ENCODE data around the gene PTGES2.
"Not testable (repeated sequence)": the region's sequence is repeated elsewhere in the genome, so short reads cannot be mapped to it uniquely, and the experiment has no call there.

Gene PTGES2

DNA sequence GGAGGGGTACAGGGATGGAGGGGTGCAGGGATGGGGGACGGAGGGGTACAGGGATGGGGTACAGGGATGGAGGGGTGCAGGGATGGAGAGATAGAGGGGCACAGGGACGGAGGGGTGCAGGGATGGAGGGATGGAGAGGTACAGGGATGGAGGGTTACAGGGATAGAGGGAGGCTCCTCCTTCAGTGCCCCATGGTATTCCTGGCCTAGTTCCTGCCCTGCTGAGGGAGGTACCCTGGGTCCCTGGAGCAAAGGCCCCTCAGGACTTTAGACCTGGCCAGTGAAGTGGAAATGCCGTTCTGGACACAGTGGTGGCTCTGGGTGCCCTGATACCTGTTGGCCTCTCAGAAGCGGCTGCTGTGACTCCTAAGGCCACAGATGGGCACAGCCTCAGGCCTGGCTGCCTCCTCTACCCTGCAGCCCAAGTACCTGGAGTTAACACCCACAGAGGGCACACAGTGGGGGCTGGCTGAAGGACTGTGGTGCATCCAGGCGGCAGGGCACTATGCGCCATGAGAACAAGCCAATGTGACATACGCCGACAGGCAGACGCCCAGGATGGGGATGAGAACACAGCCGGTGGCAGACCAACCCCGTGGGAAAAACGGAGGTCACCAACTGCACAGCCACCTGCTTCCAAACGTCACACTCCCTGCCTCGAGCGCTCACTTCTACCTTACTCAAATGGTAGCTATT lies 8.4 kb downstream of the PTGES2 start:
- no peak for DNase-seq (ENCODE audit: low read depth in 2 of 2)

DNA sequence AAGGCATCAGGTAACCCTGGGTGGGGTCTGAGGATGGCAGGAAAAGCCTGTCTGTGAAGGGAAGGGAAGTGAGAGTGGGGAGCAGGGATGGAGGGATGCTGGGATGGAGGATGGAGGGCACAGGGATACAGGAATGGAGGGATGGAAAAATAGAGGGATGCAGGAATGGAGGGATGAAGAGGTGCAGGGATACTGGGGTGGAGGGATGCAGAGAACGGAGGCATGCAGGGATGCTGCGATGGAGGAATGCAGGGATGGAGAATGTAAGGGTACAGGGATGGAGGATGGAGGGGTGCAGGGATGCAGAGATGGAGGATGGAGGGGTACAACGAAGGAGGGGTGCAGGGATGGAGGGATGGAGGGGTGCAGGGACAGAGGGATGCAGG lies 9.1 kb downstream of the PTGES2 start:
- no peak for DNase-seq (ENCODE audit: low read depth in 2 of 2)

DNA sequence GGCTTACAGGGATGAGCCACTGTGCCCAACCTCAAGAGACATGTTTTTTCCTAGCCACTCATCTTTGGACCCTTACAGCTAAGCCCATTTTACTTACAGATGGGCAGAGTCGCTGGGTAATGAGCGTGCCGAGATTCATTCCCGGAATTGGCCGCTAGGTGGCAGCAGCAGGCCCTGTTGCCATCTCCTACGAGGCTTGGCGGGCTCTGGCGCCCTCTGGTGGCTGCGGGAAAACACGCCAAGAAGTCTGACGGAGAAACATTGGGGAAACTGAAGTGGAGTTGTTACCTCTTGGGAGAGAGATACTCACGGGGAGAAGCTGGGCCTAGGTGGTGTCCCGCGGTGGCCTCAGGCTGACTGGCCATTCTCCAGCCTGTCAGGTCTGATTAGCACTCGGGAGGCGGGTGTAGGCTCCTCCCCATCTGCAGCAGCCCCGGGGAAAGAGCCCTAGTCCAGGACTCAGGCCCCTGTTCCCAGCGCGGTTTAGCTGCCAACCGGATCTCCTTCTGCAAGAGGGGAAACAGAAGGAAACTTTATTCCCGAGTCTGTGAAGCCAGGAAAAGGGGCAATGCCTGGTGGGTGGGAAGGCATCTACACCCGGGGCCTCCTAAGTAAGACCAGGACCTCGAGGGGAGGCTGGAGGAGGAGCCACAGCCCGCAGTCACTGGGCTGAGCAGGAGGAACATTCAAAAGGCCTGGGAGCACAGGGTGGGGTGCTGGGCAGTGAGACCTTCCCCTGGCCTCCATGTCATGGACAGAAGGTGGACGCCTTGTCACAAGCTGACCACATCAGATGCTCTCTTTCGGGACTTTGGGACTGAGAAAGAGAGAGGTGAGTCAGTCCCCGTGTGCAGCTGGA lies 9.7 kb downstream of the PTGES2 start:
- peak; percentile 88 to 95 for DNase-seq (ENCODE audit: low read depth in 2 of 2)

DNA sequence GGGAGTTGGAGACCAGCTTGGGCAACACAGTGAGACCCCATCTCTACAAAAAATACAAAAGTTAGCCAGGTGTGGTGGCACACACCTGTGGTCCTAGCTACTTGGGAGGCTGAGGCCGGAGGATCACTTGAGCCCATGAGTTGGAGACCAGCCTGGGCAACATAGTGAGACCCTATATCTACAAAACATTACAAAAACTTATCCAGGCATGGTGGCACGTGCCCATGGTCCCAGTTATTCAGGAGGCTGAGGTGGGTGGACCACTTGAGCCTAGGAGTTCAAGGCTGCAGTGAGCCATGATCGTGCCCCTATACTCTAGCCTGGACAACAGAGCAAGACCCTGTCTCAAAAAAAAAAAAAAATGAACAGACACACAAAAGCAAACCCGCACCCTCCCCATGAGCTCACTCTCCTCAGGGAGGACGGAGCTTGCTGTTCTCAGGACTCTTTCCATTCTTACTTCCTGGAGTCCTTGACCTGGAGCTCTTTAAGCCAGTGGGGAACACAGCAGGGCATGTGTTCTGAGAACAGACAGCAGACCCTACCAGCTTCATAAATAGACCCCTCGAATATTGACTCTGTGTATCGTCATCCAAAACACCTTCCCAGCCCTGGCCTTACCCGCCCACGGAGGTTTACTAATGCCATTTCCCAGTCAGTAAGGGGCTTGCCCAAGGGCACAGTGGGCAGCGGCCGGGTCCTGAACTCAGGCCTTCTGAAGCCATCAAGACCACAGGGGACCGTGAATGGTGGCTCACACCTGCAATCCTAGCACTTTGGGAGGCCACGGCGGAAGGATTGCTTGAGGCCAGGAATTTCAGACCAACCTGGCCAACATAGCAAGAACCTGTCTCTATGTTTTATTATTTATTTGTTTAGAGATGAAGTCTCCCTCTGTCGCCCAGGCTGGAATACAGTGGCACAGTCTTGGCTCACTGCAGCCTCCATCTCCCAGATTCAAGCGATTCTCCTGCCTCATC lies 11.1 kb downstream of the PTGES2 start:
- no peak for DNase-seq (ENCODE audit: low read depth in 2 of 2)

DNA sequence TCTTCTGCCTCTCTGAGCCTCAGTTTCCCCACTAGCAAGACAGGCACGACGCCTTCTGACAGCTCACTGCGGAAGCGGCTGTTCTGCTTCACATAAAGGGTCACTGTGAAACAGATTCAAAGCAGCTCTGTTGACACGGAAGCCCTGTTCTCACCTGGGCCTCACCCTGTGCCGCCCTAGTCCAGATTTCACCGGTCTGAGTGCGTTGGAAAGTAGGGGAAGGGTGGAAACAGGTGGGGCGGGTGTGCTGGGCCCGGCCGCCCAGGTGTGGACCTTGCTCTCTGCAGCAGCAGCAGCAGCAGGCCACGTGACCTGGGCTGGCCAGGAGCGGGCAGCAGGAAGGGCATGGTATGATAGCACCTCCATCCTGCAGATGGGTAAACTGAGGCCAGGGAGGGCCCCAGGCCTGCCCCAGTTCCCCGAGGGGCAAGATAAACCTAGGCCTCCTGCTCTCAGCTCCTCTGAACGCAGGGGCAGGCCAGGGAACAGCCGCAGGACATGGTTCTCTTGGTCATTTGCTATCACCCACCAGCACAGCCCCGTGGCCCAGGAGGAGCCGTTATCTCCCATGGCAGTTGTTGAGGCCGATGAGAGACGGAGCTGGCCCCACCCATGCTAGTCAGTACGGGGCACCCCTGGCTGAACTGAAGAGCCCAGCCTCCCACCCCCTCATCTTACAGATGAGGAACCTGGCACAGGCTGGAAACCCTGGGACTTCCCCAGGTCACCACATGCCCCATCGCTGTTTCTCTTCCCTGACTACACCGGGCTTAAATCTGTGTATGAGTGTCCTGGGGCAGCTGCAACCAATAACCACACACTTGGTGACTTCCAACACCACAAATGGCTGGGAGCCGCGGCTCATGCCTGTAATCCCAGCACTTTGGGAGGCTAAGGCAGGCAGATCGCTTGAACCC lies 12.1 kb downstream of the PTGES2 start:
- no peak for DNase-seq (ENCODE audit: low read depth in 2 of 2)

DNA sequence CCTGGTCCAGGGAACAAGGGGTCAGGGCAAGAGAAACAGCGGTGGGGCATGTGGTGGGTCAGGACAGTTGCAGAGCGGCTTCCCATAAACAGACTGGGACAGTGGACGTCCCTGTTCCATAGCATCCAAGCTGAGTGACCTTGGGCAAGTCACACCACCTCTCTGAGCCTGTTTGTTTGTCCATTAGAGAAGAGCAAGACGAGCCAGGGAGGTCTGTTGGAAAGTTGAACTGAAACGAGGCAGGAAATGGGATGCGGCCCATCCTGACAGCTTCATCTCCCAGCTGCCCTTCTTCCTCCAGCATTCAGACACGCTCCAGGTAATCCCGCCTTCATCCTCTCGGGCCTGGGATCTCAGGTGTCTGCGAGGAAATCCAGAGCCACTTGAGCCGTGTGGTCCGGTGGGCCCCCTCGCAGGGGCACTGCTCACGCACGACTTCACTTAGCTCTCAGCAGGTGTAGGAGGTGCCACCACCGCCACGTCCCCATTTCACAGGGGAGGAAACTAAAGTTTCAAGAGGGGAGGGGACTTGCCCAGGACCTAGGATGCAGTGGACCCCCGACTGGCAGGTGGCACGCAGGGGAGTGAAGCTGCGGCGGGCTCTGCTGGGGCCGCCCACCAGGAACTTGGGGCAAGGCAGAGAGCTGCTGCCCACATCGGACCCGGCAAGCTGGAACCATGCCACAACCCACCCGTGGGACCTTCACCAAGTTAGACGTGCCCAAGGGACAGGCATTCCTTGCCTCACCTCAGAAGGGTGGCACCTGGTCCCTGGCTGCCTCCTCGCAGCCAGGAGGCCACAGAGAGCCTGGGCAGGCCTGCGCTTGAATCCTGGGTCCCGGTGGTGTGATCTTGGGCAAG lies 13.0 kb downstream of the PTGES2 start:
- DNase-seq (ENCODE audit: low read depth in 2 of 2) = no peak

DNA sequence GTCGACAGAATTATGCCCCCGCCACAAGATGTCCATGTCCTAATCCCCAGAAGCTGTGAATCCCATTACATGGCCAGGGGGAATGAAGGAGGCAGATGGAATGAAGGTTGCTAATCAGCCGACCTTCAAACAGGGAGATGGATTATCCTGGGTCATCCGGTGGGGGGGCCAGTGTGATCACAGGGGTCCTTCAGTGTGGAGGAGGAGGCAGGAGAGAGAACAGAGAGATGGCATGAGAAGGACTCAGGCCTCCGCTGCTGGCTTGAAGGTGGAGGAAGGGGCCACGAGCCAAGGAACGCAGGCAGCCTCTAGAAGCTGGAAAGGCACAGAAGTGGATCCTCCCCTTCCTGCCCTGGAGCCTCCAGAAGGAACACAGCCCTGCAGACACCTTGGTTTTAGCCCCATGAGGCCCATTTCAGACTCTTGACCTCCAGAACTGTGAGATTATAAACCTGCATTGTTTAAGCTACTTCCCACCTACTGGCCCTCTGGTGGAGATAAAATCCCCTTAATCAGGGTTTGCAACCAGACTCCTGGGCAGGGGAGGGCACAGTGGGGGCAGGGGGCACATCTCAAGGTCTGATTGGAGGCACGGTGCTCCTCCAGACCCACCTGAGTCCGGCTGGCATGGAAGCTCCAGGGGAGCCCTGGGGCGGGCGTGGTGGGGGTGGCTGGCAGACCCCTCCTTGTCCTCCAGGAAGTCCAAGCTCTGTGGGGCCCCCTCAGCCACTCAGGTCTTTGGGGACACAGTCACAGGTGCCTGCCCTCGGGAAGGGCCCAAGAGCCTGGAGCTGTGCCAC lies 13.8 kb downstream of the PTGES2 start:
- no peak for DNase-seq (ENCODE audit: low read depth in 2 of 2)

DNA sequence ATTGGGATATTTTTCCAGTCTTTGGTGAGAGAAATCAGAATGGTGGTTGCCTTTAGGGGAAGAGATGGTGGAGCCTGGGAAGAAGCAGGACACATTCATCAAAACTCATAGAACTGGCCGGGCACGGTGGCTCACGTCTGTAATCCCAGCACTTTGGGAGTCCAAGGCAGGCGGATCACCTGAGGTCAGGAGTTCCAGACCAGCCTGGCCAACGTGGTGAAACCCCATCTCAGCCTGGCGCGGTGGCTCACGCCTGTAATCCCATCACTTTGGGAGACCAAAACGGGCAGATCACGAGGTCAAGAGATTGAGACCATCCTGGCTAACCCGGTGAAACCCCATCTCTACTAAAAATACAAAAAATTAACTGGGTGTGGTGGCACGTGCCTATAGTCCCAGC lies 15.8 kb downstream of the PTGES2 start:
- DNase-seq (ENCODE audit: low read depth in 2 of 2) = not testable (repeated sequence)

DNA sequence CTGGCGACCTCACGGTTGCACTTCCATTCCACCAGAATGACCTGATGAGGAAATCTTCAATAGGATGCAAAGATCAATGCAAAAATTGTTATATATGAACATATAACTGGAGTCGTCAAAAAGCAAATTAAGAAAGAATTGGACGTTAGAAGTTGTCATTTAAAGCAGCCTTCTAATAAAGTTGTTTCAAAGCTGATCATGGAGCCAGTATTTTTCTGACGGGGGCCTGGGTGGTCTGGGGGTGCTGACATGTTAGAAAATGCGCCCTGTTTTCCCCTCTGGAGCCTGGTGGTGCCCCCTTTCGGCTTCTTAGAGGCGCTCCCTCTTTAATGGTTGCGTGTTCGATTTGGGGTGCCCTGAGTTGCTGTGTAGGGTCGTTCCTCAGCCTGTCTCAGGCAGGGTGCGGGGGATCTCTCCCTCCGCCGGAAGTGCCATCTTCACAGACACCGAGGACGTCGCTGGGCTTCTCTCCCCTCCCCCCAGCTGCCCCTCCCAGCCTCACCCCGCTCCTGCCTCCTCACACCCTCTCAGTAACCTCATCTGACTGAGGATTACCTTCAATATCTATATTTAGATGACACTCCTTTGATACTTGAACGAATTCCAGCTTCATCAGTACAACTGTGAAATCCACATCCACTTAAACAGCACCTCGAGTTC lies 18.3 kb downstream of the PTGES2 start:
- DNase-seq (ENCODE audit: low read depth in 2 of 2) = no peak

DNA sequence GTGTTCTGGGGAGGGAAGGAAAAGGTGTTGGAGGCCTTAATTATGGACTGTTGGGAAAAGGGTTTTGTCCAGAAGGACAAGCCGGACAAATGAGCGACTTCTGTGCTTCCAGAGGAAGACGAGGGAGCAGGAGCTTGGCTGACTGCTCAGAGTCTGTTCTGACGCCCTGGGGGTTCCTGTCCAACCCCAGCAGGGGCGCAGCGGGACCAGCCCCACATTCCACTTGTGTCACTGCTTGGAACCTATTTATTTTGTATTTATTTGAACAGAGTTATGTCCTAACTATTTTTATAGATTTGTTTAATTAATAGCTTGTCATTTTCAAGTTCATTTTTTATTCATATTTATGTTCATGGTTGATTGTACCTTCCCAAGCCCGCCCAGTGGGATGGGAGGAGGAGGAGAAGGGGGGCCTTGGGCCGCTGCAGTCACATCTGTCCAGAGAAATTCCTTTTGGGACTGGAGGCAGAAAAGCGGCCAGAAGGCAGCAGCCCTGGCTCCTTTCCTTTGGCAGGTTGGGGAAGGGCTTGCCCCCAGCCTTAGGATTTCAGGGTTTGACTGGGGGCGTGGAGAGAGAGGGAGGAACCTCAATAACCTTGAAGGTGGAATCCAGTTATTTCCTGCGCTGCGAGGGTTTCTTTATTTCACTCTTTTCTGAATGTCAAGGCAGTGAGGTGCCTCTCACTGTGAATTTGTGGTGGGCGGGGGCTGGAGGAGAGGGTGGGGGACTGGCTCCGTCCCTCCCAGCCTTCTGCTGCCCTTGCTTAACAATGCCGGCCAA lies 19.1 kb downstream of the PTGES2 start:
- DNase-seq (ENCODE audit: low read depth in 2 of 2) = no peak

DNA sequence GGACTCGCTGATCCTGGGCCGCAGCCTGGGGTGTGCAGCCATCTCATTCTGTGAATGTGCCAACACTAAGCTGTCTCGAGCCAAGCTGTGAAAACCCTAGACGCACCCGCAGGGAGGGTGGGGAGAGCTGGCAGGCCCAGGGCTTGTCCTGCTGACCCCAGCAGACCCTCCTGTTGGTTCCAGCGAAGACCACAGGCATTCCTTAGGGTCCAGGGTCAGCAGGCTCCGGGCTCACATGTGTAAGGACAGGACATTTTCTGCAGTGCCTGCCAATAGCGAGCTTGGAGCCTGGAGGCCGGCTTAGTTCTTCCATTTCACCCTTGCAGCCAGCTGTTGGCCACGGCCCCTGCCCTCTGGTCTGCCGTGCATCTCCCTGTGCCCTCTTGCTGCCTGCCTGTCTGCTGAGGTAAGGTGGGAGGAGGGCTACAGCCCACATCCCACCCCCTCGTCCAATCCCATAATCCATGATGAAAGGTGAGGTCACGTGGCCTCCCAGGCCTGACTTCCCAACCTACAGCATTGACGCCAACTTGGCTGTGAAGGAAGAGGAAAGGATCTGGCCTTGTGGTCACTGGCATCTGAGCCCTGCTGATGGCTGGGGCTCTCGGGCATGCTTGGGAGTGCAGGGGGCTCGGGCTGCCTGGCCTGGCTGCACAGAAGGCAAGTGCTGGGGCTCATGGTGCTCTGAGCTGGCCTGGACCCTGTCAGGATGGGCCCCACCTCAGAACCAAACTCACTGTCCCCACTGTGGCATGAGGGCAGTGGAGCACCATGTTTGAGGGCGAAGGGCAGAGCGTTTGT lies 19.9 kb downstream of the PTGES2 start:
- no peak for DNase-seq (ENCODE audit: low read depth in 2 of 2)

DNA sequence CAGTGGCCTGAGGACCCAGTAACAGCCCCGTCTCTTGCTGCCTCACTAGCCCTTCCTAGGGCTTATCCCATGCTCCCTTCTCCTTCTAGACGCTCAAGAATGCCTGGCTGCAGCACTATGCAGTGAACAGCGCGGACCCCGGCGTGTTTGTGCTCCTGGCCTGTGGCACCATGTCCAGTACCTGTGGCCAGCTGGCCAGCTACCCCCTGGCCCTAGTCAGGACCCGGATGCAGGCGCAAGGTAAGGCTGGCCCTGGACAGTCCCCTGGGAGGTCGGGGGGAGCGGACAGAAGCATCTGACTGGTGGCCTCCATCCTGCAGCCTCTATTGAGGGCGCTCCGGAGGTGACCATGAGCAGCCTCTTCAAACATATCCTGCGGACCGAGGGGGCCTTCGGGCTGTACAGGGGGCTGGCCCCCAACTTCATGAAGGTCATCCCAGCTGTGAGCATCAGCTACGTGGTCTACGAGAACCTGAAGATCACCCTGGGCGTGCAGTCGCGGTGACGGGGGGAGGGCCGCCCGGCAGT lies 20.5 kb downstream of the PTGES2 start:
- DNase-seq (ENCODE audit: low read depth in 2 of 2) = no peak

DNA sequence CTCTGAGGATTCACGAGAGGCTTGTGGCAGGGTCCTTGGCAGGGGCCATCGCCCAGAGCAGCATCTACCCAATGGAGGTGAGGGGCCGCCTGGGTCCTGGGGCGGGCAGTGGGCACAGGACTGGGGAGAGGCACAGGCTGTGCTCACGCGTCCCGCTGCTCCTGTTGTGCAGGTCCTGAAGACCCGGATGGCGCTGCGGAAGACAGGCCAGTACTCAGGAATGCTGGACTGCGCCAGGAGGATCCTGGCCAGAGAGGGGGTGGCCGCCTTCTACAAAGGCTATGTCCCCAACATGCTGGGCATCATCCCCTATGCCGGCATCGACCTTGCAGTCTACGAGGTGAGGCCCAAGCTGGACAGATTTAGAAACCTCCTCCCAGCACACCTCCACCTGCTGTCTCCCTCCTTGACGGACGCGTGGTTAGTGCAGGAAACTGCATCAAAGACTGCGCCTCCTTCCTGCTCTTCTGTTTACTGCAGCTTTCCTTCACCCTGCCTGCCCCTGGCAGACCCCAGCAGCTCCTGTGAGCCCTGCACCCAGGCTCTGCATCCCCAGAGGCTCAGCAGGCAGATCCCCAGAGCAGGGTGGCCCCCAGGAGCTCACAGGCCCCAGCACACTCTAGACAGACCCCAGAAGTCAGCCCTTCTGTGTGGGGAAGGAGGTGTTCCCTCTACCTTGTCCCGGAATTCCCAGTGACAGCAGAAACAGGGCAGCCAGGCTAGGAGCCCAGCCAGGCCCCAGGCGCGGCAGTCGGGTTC lies 21.2 kb downstream of the PTGES2 start:
- DNase-seq (ENCODE audit: low read depth in 2 of 2) = no peak

DNA sequence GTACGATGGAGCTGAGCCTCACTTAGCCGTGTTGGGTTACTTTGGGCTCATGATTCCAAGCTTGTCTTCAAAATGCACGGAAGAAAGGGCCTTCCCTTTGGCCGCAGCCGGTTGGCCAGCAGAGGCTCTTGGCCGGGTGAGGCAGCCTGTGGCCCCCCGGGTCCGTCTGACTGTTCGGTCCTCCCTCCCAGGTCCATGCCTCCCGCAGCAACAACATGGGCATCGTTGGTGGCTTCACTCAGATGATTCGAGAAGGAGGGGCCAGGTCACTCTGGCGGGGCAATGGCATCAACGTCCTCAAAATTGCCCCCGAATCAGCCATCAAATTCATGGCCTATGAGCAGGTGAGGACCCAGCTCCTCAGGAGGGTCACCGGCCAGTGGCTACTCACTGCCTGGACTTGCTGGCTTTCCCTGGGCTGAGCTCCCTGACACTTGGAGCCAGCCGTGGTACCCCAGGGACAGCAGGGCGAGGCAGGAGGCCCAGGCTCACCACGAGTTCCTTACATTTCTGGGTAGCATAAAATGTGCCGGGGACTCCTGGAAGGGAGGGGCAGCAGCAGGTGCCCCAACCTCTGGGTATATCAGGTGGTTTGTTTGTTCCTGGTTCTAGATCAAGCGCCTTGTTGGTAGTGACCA lies 21.9 kb downstream of the PTGES2 start:
- DNase-seq (ENCODE audit: low read depth in 2 of 2) = no peak

DNA sequence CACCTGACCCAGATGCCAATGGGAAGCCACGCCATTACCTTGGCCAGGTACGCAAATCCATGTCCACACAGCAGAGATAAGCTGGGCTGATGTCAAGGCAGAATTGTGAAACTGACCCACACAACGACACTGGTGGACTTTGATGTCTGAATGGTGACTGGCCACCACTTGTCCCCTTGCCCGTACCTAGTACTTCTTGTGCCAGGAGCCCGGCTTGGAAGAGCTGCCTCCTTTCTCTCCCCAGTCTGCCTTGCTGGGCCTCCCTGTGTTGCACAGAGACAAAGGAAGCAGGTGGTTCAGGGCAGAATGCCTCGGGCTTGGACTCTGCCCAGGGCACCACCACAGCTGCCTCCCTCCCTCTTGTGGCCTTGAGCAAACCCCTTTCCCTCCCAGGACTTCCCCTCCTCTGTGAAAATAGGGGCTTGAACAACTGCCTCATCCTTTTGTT lies 23.3 kb downstream of the PTGES2 start:
- DNase-seq (ENCODE audit: low read depth in 2 of 2) = no peak

DNA sequence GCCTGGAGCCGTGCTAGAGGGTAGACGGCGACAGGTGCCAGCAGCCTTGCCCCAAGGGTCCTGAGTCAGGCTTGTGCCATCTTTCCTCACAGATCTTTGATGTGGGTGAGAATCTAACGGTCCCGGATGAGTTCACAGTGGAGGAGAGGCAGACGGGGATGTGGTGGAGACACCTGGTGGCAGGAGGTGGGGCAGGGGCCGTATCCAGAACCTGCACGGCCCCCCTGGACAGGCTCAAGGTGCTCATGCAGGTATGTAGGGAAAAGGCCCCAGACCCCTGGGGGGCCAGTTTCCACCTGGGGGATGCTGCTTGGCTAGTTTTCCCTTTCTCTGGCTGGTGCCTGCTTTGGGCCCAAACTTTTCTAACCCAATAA lies 24.0 kb downstream of the PTGES2 start:
- no peak for DNase-seq (ENCODE audit: low read depth in 2 of 2)

Measured in stimulated activated CD4-positive, alpha-beta T cell treated with anti-CD3 and anti-CD28 coated beads, Interleukin-15, amount 100 ng/mL, for 48 hours (primary cell).